HEK293 (cell line): Measurements from ENCODE around the gene POLD4.

Source experiments
- CTCF ChIA-PET: fragments of 350-600 bp; formaldehyde crosslinking; extraction: SDS; loops from one replicate; lab custom pipeline; 2021; ENCODE audit warnings: antibody characterized with exemption; lab: Yijun Ruan, JAX
- POLR2A ChIA-PET: fragments of 300-600 bp; formaldehyde crosslinking; extraction: SDS; loops from one replicate; lab custom pipeline; 2020; ENCODE audit warnings: antibody characterized with exemption, inconsistent platforms; lab: Yijun Ruan, JAX
- H3K27ac ChIP-seq: fragments of 200-500 bp; sonication (Bioruptor generic); 2 replicates; pipeline ENCODE4 v1.5.1; 2014; ENCODE audit warnings: low read depth, low read length, control low read depth, inconsistent platforms; ENCODE audit errors: extremely low read depth
- H3K36me3 ChIP-seq, 2 experiments: fragments of 200-500 bp in 1 of 2; sonication (Bioruptor generic) in 1 of 2; 1 replicate in 1 of 2; 2 replicates in 1 of 2; pipeline ENCODE4 v1.5.1; 2014 to 2017; ENCODE audit warnings: inconsistent platforms in 2 of 2, low read length in 2 of 2; ENCODE audit not compliant: control insufficient read depth in 2 of 2, insufficient read depth in 1 of 2
- H3K4me1 ChIP-seq: fragments of 200-500 bp; sonication (Bioruptor generic); 2 replicates; pipeline ENCODE4 v1.5.1; 2014; ENCODE audit warnings: mild to moderate bottlenecking, low read length, inconsistent platforms; ENCODE audit not compliant: control insufficient read depth, insufficient read depth
- H3K4me3 ChIP-seq: 2 replicates; pipeline ENCODE4 v1.5.1; 2011; ENCODE audit warnings: low read depth, mild to moderate bottlenecking, control low read depth, low read length, moderate library complexity
- H3K9me3 ChIP-seq: fragments of 200-500 bp; sonication (Bioruptor generic); 2 replicates; pipeline ENCODE4 v1.5.1; 2014; ENCODE audit warnings: low read depth, low read length, inconsistent platforms; ENCODE audit not compliant: control insufficient read depth, insufficient read depth
- GLI4 ChIP-seq: fragments of 450-650 bp; formaldehyde crosslinking; IDR thresholded peaks from 2 replicates; pipeline ENCODE4 v1.5.1; 2016; ENCODE audit warnings: missing biosample characterization, missing genetic modification characterization
- GLIS2 ChIP-seq: fragments of 450-650 bp; formaldehyde crosslinking; IDR thresholded peaks from 2 replicates; pipeline ENCODE4 v1.5.1; 2016; ENCODE audit warnings: missing biosample characterization, missing genetic modification characterization
- SALL2 ChIP-seq: fragments of 450-650 bp; formaldehyde crosslinking; IDR thresholded peaks from 2 replicates; pipeline ENCODE4 v1.5.0; 2017; ENCODE audit warnings: missing biosample characterization, mild to moderate bottlenecking, missing genetic modification characterization, borderline replicate concordance
- ZBTB11 ChIP-seq: fragments of 450-650 bp; formaldehyde crosslinking; conservative IDR thresholded peaks from 2 replicates; pipeline ENCODE4 v1.5.1; 2016; ENCODE audit warnings: low read depth, missing biosample characterization, missing genetic modification characterization
- ZBTB17 ChIP-seq: fragments of 450-650 bp; formaldehyde crosslinking; IDR thresholded peaks from 2 replicates; pipeline ENCODE4 v1.5.1; 2016; ENCODE audit warnings: missing biosample characterization, missing genetic modification characterization
- ZBTB20 ChIP-seq: fragments of 450-650 bp; formaldehyde crosslinking; IDR thresholded peaks from 2 replicates; pipeline ENCODE4 v1.5.1; 2016; ENCODE audit warnings: missing biosample characterization, missing genetic modification characterization
- ZNF114 ChIP-seq: fragments of 450-650 bp; formaldehyde crosslinking; IDR thresholded peaks from 2 replicates; pipeline ENCODE4 v1.5.0; 2017; ENCODE audit warnings: missing biosample characterization, missing genetic modification characterization
- ZNF121 ChIP-seq: fragments of 450-650 bp; formaldehyde crosslinking; IDR thresholded peaks from 2 replicates; pipeline ENCODE4 v1.5.1; 2016; ENCODE audit warnings: missing biosample characterization, missing genetic modification characterization
- ZNF16 ChIP-seq: fragments of 450-650 bp; formaldehyde crosslinking; IDR thresholded peaks from 2 replicates; pipeline ENCODE4 v1.5.1; 2016; ENCODE audit warnings: low read depth, missing biosample characterization, missing genetic modification characterization
- ZNF24 ChIP-seq: fragments of 450-650 bp; formaldehyde crosslinking; IDR thresholded peaks from 2 replicates; pipeline ENCODE4 v1.5.1; 2016; ENCODE audit warnings: missing biosample characterization, missing genetic modification characterization
- ZNF280D ChIP-seq: fragments of 450-650 bp; formaldehyde crosslinking; IDR thresholded peaks from 2 replicates; pipeline ENCODE4 v1.5.1; 2016; ENCODE audit warnings: missing biosample characterization, missing genetic modification characterization
- ZNF292 ChIP-seq: fragments of 450-650 bp; formaldehyde crosslinking; IDR thresholded peaks from 2 replicates; pipeline ENCODE4 v1.5.1; 2016; ENCODE audit warnings: low read depth, missing biosample characterization, missing genetic modification characterization, borderline replicate concordance
- ZNF335 ChIP-seq: fragments of 450-650 bp; formaldehyde crosslinking; conservative IDR thresholded peaks from 2 replicates; pipeline ENCODE4 v1.5.1; 2016; ENCODE audit warnings: missing biosample characterization, missing genetic modification characterization
- ZNF362 ChIP-seq: fragments of 450-650 bp; formaldehyde crosslinking; IDR thresholded peaks from 2 replicates; pipeline ENCODE4 v1.5.1; 2016; ENCODE audit warnings: missing biosample characterization, missing genetic modification characterization
- ZNF433 ChIP-seq: fragments of 450-650 bp; formaldehyde crosslinking; IDR thresholded peaks from 2 replicates; pipeline ENCODE4 v1.5.1; 2016; ENCODE audit warnings: missing biosample characterization, missing genetic modification characterization, low read depth
- ZNF585B ChIP-seq: fragments of 450-650 bp; formaldehyde crosslinking; IDR thresholded peaks from 2 replicates; pipeline ENCODE4 v1.5.1; 2016; ENCODE audit warnings: missing biosample characterization, missing genetic modification characterization
- ZNF624 ChIP-seq: fragments of 450-650 bp; formaldehyde crosslinking; IDR thresholded peaks from 2 replicates; pipeline ENCODE4 v1.5.1; 2017; ENCODE audit warnings: missing biosample characterization, missing genetic modification characterization
- ZNF658 ChIP-seq: fragments of 450-650 bp; formaldehyde crosslinking; IDR thresholded peaks from 2 replicates; pipeline ENCODE4; 2016; ENCODE audit warnings: missing biosample characterization, missing genetic modification characterization
- ZNF670 ChIP-seq: fragments of 450-650 bp; formaldehyde crosslinking; IDR thresholded peaks from 2 replicates; pipeline ENCODE4 v1.5.1; 2016; ENCODE audit warnings: missing biosample characterization, missing genetic modification characterization, low read depth

POLD4 gene

GRCh38 chr11:67316882-67317204, 36.5 kb downstream of the POLD4 start:
- H3K27ac ChIP-seq: peak overlapping the region; percentile 79; the same call in 1 of the 2 replicates
- TF ChIP-seq ZNF335 (tag by site-specific recombination): peak; percentile 40
- TF ChIP-seq ZNF16 (tag by site-specific recombination): no peak
- TF ChIP-seq ZNF121 (tag by site-specific recombination): peak; percentile 93
- CTCF ChIA-PET: interaction anchor here (0.6 to 11.2 kb wide), 28 partner anchors 12 to 798 kb away, joined by 3 to 104 read pairs (median 4); partner anchors contain the start of genes ANKRD13D, GRK2 and SSH3
- peaks cover 0 to 9% of the 10 kb centered on the region in 2 experiments; a peak in 1 of 3 replicates for H3K36me3 ChIP-seq
- H3K4me1 ChIP-seq: no peaks in the 10 kb centered on the region
- H3K4me3 ChIP-seq: peak overlapping the region; percentile 75
- H3K9me3 ChIP-seq: no peaks in the 10 kb centered on the region
- POLR2A ChIA-PET: interaction anchor here (0.6 to 2.6 kb wide), 20 partner anchors 13 to 479 kb away, joined by 3 to 32 read pairs (median 5); partner anchors contain the start of genes AIP, ANKRD13D, GRK2 and KDM2A

GRCh38 chr11:67315325-67315909, 37.9 kb downstream of the POLD4 start:
- ChIA-PET CTCF (interaction anchor here (0.5 to 11.2 kb wide), 9 partner anchors 16 to 264 kb away, joined by 3 to 104 read pairs (median 3); no protein-coding TSS in a partner anchor), POLR2A (interaction anchor here (1.6 to 2.6 kb wide), 2 partner anchors 11 to 26 kb away, joined by 3 to 32 read pairs; partner anchors contain the start of genes ANKRD13D and SSH3)
- H3K4me1 ChIP-seq: no peaks in the 10 kb centered on the region
- no peak overlapping the region for H3K4me3 ChIP-seq
- H3K36me3 ChIP-seq: peaks cover 0 to 14% of the 10 kb centered on the region in 2 experiments; a peak in 1 of 3 replicates
- TF ChIP-seq ZNF292 (tag by site-specific recombination): no peak
- no peak for TF ChIP-seq ZNF670
- no peak for TF ChIP-seq SALL2
- TF ChIP-seq ZBTB11: no peak
- TF ChIP-seq ZBTB20: no peak
- no peak for TF ChIP-seq ZNF335 (tag by site-specific recombination)
- TF ChIP-seq ZNF433 (tag by site-specific recombination): no peak
- TF ChIP-seq ZNF585B (tag by site-specific recombination): no peak
- TF ChIP-seq GLIS2 (tag by site-specific recombination): no peak
- TF ChIP-seq ZNF362 (tag by site-specific recombination): no peak
- no peak for TF ChIP-seq ZNF24 (tag by site-specific recombination)
- TF ChIP-seq ZNF280D (tag by site-specific recombination): no peak
- TF ChIP-seq GLI4 (tag by site-specific recombination): no peak
- TF ChIP-seq ZNF658: no peak
- no peak for TF ChIP-seq ZBTB17
- no peak for TF ChIP-seq ZNF624 (tag by site-specific recombination)
- TF ChIP-seq ZNF114 (tag by site-specific recombination): no peak
- no peak overlapping the region for H3K27ac ChIP-seq
- H3K9me3 ChIP-seq: no peaks in the 10 kb centered on the region
